GM19455 (cell line): ENCODE data around the gene TYRO3.

Experiments
- ATAC-seq: cut with Tn5 transposase; IDR thresholded peaks from one replicate; pipeline ENCODE4 v1.9.1; 2021; ENCODE audit not compliant: unreplicated experiment

TYRO3 gene

GRCh38 chr15:41603411-41603935, 44.5 kb downstream of the TYRO3 start:
- ATAC-seq, result no peak

- ATAC-seq, result no peak
These were observed 45.2 kb downstream of the TYRO3 start for GRCh38 chr15:41603941-41604911.

GRCh38 chr15:41605566-41605965, 46.6 kb downstream of the TYRO3 start:
- no peak for ATAC-seq

- no peak for ATAC-seq
These were observed 48.0 kb downstream of the TYRO3 start for GRCh38 chr15:41606997-41607396.

- ATAC-seq, result no peak
These were observed 50.1 kb downstream of the TYRO3 start for GRCh38 chr15:41609123-41609522.

- ATAC-seq, result no peak
These were observed 51.0 kb downstream of the TYRO3 start for GRCh38 chr15:41610048-41610447.

GRCh38 chr15:41620536-41621199, 61.7 kb downstream of the TYRO3 start:
- no peak for ATAC-seq

GRCh38 chr15:41621200-41622193, 62.5 kb downstream of the TYRO3 start:
- ATAC-seq, result no peak

GRCh38 chr15:41622901-41623300, 63.9 kb downstream of the TYRO3 start:
- no peak for ATAC-seq

- no peak for ATAC-seq
These were observed 68.2 kb downstream of the TYRO3 start for GRCh38 chr15:41627203-41627602.

- ATAC-seq, result no peak
These were observed 70.5 kb downstream of the TYRO3 start for GRCh38 chr15:41629463-41629862.

- ATAC-seq, result no peak
These were observed 70.9 kb downstream of the TYRO3 start for GRCh38 chr15:41629883-41630282.

- no peak for ATAC-seq
These were observed 71.7 kb downstream of the TYRO3 start for GRCh38 chr15:41630616-41631217.

- no peak for ATAC-seq
These were observed 73.0 kb downstream of the TYRO3 start for GRCh38 chr15:41631880-41632470.
